Activated naive CD4-positive, alpha-beta T cell treated with anti-CD3 and anti-CD28 coated beads, Interleukin-2, amount 10 ng/mL, durations not matched to agents 7 days and 5 days (primary cell): ENCODE measurements around the gene KCNN3.

Experiments
- CTCF ChIA-PET: fragments of 350-600 bp; sonication (Branson Sonifier 250); formaldehyde crosslinking; loops from one replicate; lab custom pipeline; 2021; ENCODE audit warnings: antibody characterized with exemption; lab: Charles Lee
- DNase-seq: peaks from one replicate; pipeline ENCODE4 v3.0.0-alpha.2; 2020
- H3K27ac Mint-ChIP-seq: one replicate; pipeline ENCODE4 v1.8.0; 2021; ENCODE audit warnings: mild to moderate bottlenecking, moderate library complexity, mixed read lengths
- H3K27me3 Mint-ChIP-seq: one replicate; pipeline ENCODE4 v1.8.0; 2021; ENCODE audit warnings: mild to moderate bottlenecking, mixed read lengths
- H3K36me3 Mint-ChIP-seq: one replicate; pipeline ENCODE4 v1.8.0; 2021; ENCODE audit warnings: mixed read lengths
- H3K4me1 Mint-ChIP-seq: one replicate; pipeline ENCODE4 v1.8.0; 2021; ENCODE audit warnings: mixed read lengths
- H3K4me3 Mint-ChIP-seq: one replicate; pipeline ENCODE4 v1.8.0; 2021; ENCODE audit warnings: mild to moderate bottlenecking, moderate library complexity, mixed read lengths
- H3K9me3 Mint-ChIP-seq: one replicate; pipeline ENCODE4 v1.8.0; 2021; ENCODE audit warnings: mixed read lengths

The KCNN3 gene

DNA sequence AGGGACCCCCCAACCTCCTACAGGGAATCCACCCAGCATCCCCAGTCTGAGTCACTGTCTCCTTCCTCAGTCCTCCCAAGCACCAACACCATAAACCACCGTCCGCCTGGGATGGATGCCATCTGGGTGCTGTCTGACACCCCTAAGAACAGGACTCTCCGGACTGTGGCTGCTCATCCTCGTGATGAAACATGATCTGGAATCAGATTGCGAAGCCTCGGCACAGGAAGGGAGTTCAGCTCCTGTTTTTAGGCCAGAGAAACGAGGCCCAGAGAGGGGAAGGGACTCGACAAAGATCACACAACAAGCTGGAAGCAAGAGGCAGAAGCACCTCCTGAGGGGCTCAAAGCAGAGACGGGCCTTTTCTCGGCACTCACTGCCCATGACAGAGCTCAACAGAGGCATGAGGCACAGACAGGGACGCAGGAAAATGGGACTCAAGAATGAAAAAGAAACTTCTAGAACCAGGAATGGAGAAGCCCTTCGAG lies 8.4 kb downstream of the KCNN3 start:
- Mint-ChIP-seq H3K4me1 (peaks cover 8% of the 10 kb centered on the region), H3K27me3 (peaks cover 60% of the 10 kb centered on the region), H3K36me3 (no peaks in the 10 kb centered on the region), H3K27ac (no peak overlapping the region), H3K9me3 (no peaks in the 10 kb centered on the region), H3K4me3 (no peak overlapping the region)
- CTCF ChIA-PET = interaction anchor here (1.0 kb wide), 1 partner anchor 197 kb away, joined by 3 read pairs; no protein-coding TSS in a partner anchor
- no peak for DNase-seq

DNA sequence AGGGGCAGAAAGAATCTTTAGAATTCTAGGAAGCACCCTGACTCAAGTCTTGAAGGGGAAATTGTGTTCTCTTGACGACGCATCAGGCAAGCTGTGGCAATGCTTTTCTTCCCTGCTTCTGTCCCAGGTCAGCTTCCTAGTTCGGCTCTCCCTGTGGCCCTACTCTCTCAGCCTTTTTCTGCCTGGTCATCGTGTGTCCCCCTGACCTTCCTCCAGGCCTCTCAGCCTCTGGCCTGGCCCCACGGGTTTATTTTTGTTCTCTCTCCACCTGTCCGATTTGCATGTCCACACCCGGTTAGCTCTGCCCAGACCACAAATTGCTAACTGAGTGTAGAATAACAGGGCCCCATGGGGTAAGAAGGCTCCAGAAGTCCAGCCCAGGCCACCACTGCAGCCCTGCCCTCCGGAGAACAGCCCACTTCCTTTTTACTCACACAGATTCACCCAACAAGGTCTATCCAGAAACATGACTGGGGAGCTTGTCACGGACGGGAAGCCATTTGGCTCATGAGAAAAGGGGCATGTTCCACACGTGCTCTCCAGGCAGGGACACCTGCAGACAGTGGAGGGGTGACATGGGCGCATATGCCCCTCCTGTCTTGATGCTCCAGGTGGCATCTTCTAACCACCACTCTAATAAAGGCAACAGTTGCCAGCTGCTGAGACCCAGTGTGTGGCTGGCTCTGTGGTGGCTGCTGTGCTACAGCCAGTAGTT lies 9.8 kb downstream of the KCNN3 start:
- Mint-ChIP-seq H3K4me3 (no peak overlapping the region), H3K9me3 (no peaks in the 10 kb centered on the region), H3K27ac (no peak overlapping the region), H3K27me3 (peaks cover 47% of the 10 kb centered on the region), H3K36me3 (no peaks in the 10 kb centered on the region), H3K4me1 (peaks cover 8% of the 10 kb centered on the region)
- CTCF ChIA-PET = interaction anchor here (1.5 to 1.6 kb wide), 2 partner anchors 11 to 18 kb away, joined by 3 to 4 read pairs; no protein-coding TSS in a partner anchor
- DNase-seq = no peak

DNA sequence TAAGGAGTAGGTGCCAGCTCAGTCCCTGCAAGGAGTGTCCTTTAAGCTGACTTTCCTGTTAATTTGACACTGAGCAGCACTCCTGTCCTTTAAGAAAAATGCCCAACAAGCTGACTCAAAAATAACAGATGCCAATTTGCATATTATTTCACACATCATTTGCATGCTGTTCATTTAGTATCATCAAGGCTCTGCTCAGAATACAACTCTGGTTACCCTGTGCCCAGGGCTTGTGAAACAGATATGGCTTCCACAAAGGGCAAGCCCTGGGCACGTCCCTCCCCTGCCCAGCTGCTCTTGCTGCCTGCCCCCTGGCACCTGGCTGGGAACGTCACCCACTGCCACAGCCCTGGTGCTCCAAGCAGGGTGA lies 10.3 kb downstream of the KCNN3 start:
- Mint-ChIP-seq H3K4me3 (no peak overlapping the region), H3K27me3 (peaks cover 44% of the 10 kb centered on the region), H3K9me3 (no peaks in the 10 kb centered on the region), H3K36me3 (no peaks in the 10 kb centered on the region), H3K27ac (no peak overlapping the region), H3K4me1 (peaks cover 8% of the 10 kb centered on the region)
- DNase-seq = no peak
- CTCF ChIA-PET = interaction anchor here (1.1 to 1.6 kb wide), 4 partner anchors 10 to 87 kb away, joined by 3 to 4 read pairs (median 3); no protein-coding TSS in a partner anchor

DNA sequence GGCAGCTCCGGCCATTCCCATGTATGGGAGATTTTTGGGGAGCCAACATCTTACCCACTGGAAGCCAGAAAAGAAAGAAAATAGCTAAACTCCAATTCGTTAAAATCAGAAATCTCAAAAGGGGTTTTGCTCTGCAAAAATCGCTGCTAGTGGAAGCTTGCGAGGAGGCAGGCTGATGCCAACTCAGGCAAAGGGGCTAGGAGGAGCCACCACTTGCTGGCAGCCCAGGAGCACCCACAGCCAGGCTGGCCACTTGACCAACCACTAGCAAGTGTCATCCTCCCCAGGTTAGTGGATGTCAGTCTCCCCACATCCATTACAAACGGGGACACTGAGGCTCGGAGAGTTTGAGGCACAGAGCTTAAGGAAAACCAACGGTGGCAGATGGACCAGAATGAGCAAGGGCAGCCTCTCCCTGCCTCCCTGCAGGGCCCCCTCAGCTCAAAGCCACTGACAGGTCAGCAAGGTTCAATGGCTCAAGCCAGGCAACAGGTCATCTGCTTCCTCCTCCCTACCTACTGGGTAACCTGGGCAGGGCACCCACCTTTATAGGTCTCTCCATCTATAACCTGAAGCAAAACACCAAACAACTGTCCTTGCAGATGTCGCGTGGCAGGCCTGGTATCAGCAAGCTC lies 10.8 kb downstream of the KCNN3 start:
- Mint-ChIP-seq H3K27me3 (peaks cover 39% of the 10 kb centered on the region), H3K27ac (no peak overlapping the region), H3K4me3 (no peak overlapping the region), H3K9me3 (no peaks in the 10 kb centered on the region), H3K36me3 (no peaks in the 10 kb centered on the region), H3K4me1 (peaks cover 8% of the 10 kb centered on the region)
- CTCF ChIA-PET = interaction anchor here (1.1 to 1.6 kb wide), 4 partner anchors 10 to 86 kb away, joined by 3 to 4 read pairs (median 3); no protein-coding TSS in a partner anchor
- DNase-seq = no peak

DNA sequence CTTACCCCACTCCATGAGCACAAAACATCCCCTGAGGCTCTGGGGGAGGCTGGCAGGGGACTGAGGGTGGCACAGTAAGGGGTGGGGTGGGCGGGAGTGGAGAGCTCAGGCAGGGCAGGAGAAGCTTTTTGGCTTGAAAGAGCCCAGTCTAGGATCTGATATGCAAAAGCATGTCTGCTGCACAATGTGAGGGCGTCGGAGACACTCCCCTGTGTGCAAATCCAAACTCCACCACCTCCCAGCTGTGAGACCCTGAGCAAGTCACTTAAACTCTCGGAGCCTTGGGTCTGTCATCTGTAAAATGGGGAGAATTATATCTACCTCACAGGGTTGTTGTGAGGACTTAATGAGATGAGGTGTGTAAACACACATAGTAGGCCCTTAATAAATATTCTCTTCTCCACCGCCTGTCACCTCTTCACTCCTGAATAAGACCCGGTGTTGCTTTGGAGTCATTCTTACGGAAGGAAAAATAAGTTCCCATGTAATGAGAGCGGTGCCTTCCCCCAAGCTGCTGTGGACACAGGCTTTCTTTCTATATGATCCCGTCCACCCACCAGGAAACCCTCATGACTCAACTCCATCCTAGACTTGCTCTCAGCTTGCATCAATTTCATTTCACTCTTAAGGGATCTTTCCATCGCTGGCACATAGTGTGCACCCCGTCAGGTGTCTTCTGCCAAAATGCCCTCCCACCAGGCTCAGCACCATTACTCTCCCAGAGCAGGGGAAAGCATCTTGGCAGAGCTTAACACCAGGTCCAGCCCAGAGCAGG lies 12.5 kb downstream of the KCNN3 start:
- H3K27me3 Mint-ChIP-seq = peaks cover 29% of the 10 kb centered on the region
- H3K9me3 Mint-ChIP-seq = no peaks in the 10 kb centered on the region
- H3K36me3 Mint-ChIP-seq = no peaks in the 10 kb centered on the region
- H3K4me1 Mint-ChIP-seq = peaks cover 8% of the 10 kb centered on the region
- no peak overlapping the region for H3K4me3 Mint-ChIP-seq
- CTCF ChIA-PET = interaction anchor here (1.5 kb wide), 1 partner anchor 21 kb away, joined by 3 read pairs; no protein-coding TSS in a partner anchor
- no peak for DNase-seq
- H3K27ac Mint-ChIP-seq = no peak overlapping the region

DNA sequence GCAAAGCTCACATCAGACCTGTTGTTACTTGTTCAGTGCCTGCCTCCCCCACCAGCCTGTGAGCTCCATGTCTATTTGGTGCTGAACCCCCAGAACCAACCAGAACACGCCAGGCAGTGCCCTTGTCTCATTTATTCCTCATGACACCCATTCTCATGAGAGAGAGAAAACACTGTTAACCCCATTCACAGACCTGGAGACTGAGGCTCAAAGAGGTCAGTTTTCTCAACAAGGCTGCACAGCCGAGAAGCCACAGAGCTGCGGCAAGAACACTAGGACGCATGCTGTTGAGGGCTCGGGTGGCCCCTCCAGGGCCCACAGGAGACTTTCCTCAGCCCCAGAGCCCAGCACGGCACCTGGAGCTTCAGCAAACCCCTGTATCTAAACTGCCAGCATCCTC lies 13.1 kb downstream of the KCNN3 start:
- no peak for DNase-seq
- Mint-ChIP-seq H3K9me3 (no peaks in the 10 kb centered on the region), H3K27ac (no peak overlapping the region), H3K4me1 (peaks cover 8% of the 10 kb centered on the region), H3K36me3 (no peaks in the 10 kb centered on the region), H3K27me3 (peaks cover 23% of the 10 kb centered on the region), H3K4me3 (no peak overlapping the region)
- CTCF ChIA-PET = interaction anchor here (0.9 to 1.5 kb wide), 2 partner anchors 21 to 97 kb away, joined by 3 to 5 read pairs; no protein-coding TSS in a partner anchor

DNA sequence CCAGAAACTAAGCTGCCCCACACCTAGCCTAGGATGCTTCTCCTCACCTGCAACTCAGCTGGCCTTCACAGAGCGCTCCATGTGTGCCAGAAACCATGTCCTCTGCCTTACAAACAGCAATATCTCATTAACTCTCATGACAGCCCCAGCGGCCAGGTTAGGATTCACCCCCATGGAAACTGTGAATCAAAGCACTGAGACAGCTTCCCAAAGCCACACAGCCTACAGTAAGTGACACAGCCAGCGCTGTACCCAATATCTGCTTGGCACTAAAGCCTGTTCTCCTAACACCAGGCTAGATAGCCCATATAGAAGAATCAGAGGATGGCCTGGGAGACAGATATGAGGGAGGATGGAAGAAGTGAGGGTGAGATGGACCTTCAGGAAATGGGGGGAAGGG lies 13.5 kb downstream of the KCNN3 start:
- Mint-ChIP-seq H3K27ac (no peak overlapping the region), H3K36me3 (no peaks in the 10 kb centered on the region), H3K4me1 (peaks cover 8% of the 10 kb centered on the region), H3K4me3 (no peak overlapping the region), H3K27me3 (peaks cover 18% of the 10 kb centered on the region), H3K9me3 (no peaks in the 10 kb centered on the region)
- CTCF ChIA-PET = interaction anchor here (0.9 to 1.5 kb wide), 2 partner anchors 22 to 96 kb away, joined by 3 to 5 read pairs; no protein-coding TSS in a partner anchor
- no peak for DNase-seq

DNA sequence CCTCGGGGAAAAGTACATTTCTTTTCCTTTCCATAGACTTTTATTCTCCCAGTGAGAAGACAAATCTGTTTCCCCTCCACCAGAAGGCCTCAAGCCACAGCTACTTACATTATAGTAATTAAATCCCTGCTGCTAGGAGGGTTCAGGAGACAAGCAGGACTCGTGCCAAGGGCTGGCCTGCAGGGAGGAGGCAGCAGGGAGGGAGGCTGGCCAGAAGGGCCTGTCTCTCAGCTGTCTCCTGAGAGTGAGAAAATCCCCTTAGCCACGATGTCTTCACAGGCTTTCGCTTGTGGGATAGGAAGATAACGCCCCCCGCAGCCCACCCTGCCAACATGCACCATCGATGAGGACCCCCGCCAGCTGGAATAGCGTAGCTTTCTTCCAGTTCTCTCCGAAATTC lies 14.0 kb downstream of the KCNN3 start:
- CTCF ChIA-PET = interaction anchor here (0.9 kb wide), 1 partner anchor 96 kb away, joined by 5 read pairs; no protein-coding TSS in a partner anchor
- no peak for DNase-seq
- no peaks in the 10 kb centered on the region for H3K9me3 Mint-ChIP-seq
- no peak overlapping the region for H3K4me3 Mint-ChIP-seq
- H3K4me1 Mint-ChIP-seq = peaks cover 8% of the 10 kb centered on the region
- no peaks in the 10 kb centered on the region for H3K36me3 Mint-ChIP-seq
- peaks cover 14% of the 10 kb centered on the region for H3K27me3 Mint-ChIP-seq
- H3K27ac Mint-ChIP-seq = no peak overlapping the region

DNA sequence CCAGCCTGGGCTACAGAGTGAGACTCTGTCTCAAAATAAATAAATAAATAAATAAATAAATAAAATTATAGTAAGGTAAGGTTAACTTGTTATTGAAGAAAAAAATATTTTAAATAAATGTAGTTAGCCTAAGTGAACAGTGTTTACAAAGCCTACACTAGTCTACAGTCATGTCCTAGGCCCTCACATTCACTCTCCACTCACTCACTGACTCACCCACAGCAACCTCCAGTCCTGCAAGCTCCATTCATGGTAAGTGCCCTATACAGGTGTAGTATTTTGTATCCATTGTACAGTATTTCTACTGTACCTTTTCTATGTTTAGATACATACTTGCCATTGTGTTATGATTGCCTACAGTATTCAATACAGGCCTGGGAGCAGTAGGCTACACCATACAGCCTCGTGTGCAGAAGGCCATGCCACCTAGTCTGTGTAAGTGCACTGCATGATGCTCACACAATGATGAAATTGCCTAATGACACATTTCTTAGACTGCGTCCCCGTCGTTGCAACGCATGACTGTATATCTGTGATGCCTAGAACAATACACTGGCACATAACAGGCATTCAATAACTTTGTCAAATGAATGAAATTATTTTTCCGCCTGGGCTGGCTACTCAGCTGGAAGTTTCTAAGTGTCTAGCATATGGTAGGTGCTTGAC lies 14.8 kb downstream of the KCNN3 start:
- Mint-ChIP-seq H3K4me1 (peaks cover 5% of the 10 kb centered on the region), H3K9me3 (no peaks in the 10 kb centered on the region), H3K27ac (no peak overlapping the region), H3K4me3 (no peak overlapping the region), H3K27me3 (peaks cover 13% of the 10 kb centered on the region), H3K36me3 (no peaks in the 10 kb centered on the region)
- DNase-seq = no peak
- CTCF ChIA-PET = no interaction called here

DNA sequence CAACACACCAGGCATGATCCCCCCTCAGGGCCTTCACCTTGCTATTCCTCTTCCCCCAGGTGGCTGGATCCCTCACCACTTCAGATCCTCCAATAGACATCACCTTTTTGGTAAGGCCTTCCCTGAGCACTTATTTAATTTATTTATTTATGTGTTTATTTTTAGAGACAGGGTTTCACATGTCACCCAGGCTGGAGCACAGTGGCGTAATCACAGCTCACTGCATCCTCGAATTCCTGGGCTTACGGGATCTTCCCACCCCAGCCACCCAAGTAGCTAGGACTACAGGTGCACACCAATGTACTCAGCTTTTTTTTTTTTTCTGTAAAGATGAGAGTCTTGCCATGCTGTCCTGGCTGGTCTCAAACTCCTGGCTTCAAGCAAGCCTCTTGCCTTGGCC lies 17.2 kb downstream of the KCNN3 start:
- Mint-ChIP-seq H3K4me3 (no peak overlapping the region), H3K9me3 (no peaks in the 10 kb centered on the region), H3K27ac (no peak overlapping the region), H3K36me3 (no peaks in the 10 kb centered on the region), H3K4me1 (peaks cover 3% of the 10 kb centered on the region), H3K27me3 (peaks cover 17% of the 10 kb centered on the region)
- DNase-seq = no peak
- CTCF ChIA-PET = interaction anchor here (0.6 to 1.4 kb wide), 3 partner anchors 56 to 183 kb away, joined by 3 to 5 read pairs (median 4); no protein-coding TSS in a partner anchor

DNA sequence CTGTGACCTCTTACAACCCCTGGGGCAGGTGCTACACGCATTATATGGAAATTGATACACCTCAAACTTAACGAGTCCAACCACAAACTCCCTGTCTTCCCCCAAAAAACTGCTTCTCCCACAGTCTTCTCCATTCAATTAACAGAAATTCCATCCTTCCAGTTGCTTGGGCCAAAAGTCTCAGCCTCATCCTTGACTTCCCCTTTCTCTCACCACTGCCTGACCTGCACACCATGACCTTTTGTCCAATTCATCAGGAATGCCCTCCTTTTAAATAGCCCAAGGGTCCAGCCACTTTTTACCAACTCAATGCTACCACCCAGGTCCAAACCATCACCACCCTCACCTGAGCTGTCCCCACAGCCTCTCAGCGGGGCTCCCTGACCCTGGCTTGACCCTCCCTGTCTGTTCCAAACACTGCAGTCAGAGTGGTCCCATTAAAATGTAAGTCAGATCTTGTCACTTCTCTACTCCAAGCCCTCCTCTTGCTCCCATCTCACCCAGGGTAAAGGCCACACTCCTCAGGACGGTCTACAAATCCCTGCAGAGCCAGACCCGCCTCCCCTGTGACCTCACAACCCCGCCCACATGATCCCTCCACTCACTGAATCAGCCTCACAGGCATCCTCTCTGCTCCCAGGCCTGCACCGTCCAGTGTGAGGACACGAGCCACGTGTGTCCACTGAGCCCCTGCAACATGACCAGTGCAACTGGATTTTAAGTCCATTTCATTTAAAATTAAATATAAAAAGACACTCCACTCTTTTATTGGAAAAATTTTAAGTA lies 18.5 kb downstream of the KCNN3 start:
- CTCF ChIA-PET = interaction anchor here (1.1 kb wide), 1 partner anchor 26 kb away, joined by 3 read pairs; no protein-coding TSS in a partner anchor
- Mint-ChIP-seq H3K27me3 (peaks cover 17% of the 10 kb centered on the region), H3K4me1 (peaks cover 3% of the 10 kb centered on the region), H3K27ac (no peak overlapping the region), H3K4me3 (no peak overlapping the region), H3K9me3 (no peaks in the 10 kb centered on the region), H3K36me3 (no peaks in the 10 kb centered on the region)
- no peak for DNase-seq

DNA sequence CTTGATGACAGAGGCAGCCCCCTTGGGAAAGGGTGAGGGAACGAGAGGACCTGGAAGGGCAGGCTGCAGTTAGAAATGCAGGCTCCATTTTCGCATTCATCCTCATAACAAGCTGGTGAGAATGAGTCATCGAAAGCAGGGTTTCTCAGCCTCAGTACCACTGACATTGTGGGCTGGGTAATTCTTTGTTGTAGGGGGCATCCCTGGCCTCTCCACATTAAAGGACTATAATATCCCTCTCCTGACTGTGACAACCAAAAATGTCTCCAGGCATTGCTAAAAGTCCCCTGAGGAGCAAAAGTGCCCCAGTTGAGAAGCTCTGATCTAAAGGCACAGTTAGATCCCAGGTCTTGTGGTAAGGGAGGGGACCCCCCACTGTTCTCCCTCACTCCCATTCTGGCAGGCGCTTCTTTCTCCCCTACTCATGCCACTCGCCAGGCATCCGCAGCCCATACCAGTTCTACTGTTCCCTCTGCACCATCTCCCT lies 20.4 kb downstream of the KCNN3 start:
- H3K4me3 Mint-ChIP-seq = no peak overlapping the region
- CTCF ChIA-PET = interaction anchor here (1.2 to 2.0 kb wide), 4 partner anchors 10 to 180 kb away, joined by 3 to 6 read pairs (median 4); no protein-coding TSS in a partner anchor
- H3K27ac Mint-ChIP-seq = no peak overlapping the region
- no peaks in the 10 kb centered on the region for H3K36me3 Mint-ChIP-seq
- peaks cover 28% of the 10 kb centered on the region for H3K27me3 Mint-ChIP-seq
- H3K4me1 Mint-ChIP-seq = peaks cover 3% of the 10 kb centered on the region
- no peak for DNase-seq
- H3K9me3 Mint-ChIP-seq = no peaks in the 10 kb centered on the region
